Heart left ventricle (tissue), 16 donors: ENCODE measurements around the gene NNMT. TPM values are rescaled to one million over a fixed set of nuclear protein-coding genes. Genes with fewer than 3 reads are reported as not detected.
A peak's percentile ranks its signal among the peaks of the same experiment; 100 is the strongest.

ENCODE experiments used
- ATAC-seq, 4 donors: fragments of 200-7000 bp; cut with Tn5 transposase; one replicate each; pipeline ENCODE4 v1.9.1; 2020 to 2022; ENCODE audit warnings: moderate library complexity in 4 of 4, mild to moderate bottlenecking in 3 of 4, moderate number of reproducible peaks in 1 of 4
- DNase-seq, 5 donors: peaks; one replicate each; pipeline ENCODE4 v3.0.0-alpha.2; 2020
- H3K27ac ChIP-seq, 12 donors: fragments of 200-600 bp; sonication (generic) in 4 of 12; one replicate each; pipeline versions ENCODE4 v1.5.0 to v1.8.0; 2016 to 2022; ENCODE audit warnings: mild to moderate bottlenecking in 2 of 12
- H3K27me3 ChIP-seq, 9 donors: fragments of 200-600 bp; sonication (generic) in 2 of 9; one replicate each; pipeline versions ENCODE4 v1.5.1 to v1.8.0; 2016 to 2022; ENCODE audit warnings: mild to moderate bottlenecking in 3 of 9
- H3K36me3 ChIP-seq, 9 donors: fragments of 200-600 bp; sonication (generic) in 2 of 9; one replicate each; pipeline versions ENCODE4 v1.5.0 to v1.8.0; 2018 to 2022; ENCODE audit warnings: mild to moderate bottlenecking in 2 of 9
- H3K4me1 ChIP-seq, 12 donors: fragments of 200-600 bp; sonication (generic) in 4 of 12; one replicate each; pipeline versions ENCODE4 v1.5.0 to v1.8.0; 2016 to 2022; ENCODE audit warnings: mild to moderate bottlenecking in 3 of 12
- H3K4me3 ChIP-seq, 12 donors: fragments of 200-600 bp; sonication (generic) in 4 of 12; one replicate each; pipeline versions ENCODE4 v1.5.0 to v1.8.0; 2017 to 2022; ENCODE audit warnings: mild to moderate bottlenecking in 9 of 12, moderate library complexity in 4 of 12
- H3K9me3 ChIP-seq, 12 donors: fragments of 200-600 bp; sonication (generic) in 4 of 12; one replicate each; pipeline versions ENCODE4 v1.5.0 to v1.8.0; 2016 to 2022; ENCODE audit warnings: mild to moderate bottlenecking in 1 of 12
- CTCF ChIP-seq, 12 donors: fragments of 200-600 bp; sonication (generic) in 4 of 12; IDR thresholded peaks; one replicate each; pipeline versions ENCODE4 v1.5.0 to v1.8.0; 2018 to 2022; ENCODE audit warnings: antibody characterized with exemption in 12 of 12, mild to moderate bottlenecking in 5 of 12
- POLR2A ChIP-seq, 2 donors: fragments of 450-650 bp; IDR thresholded peaks; one replicate each; pipeline ENCODE4 v1.6.1; 2017; ENCODE audit warnings: antibody characterized with exemption in 2 of 2, mild to moderate bottlenecking in 2 of 2, moderate library complexity in 2 of 2
- WGBS, 4 donors: extraction: QIAGEN DNeasy Blood & Tissue Kit in 2 of 4; methylation state at CpG; one replicate each; pipeline versions ENCODE4 v1.1.5 to v1.1.7; 2013 to 2018; 5-methylcytosine and 5-hydroxymethylcytosine counted together
- intact Hi-C, 10 donors: fragments of 100-400 bp; cut with DNase I; formaldehyde crosslinking; loops; one replicate each; pipeline versions ENCODE4 v1.11.1 to v1.14.2; 2022
- polyA plus RNA-seq, 2 donors: library from polyadenylated mRNA; stranded (reverse); fragments of 200-250 nt; gene quantifications; one replicate each; pipeline ENCODE4 v1.2.3, GENCODE V29; 2013
- total RNA-seq, 9 donors: library from RNA; depleted of rRNA in 2 of 9; stranded (reverse); fragments of >200 nt in 2 of 9; fragmentation: NEBNext Ultra II Directional in 3 of 9; extraction: Animal tissue kit (Norgen Biotek cat#: 25700) in 3 of 9; gene quantifications; one replicate each; pipeline versions ENCODE4 v1.1.0 to v1.2.4, GENCODE V29; 2016 to 2023
- donor health status: ischemic (EF 13 %, LVEDD 7.1; RV severe dilation, severe dysfunction).
- donor health status: healthy with polysubstance abuse.
- donor health status: DM: no; HTN: yes; CAD: no.
- donor health status: DM: no; HTN: no; CAD: no.
- donor health status: ischemic (EF 25% LVEDD 6.9; RV normal size, moderate dysfunction).
- donor health status: ischemic (EF 25% LVEDD 5.7; RV mildly dilated, moderate dysfunction).
- donor health status: healthy.
- donor health status: DM: yes; HTN: yes; CAD: no.
- donor health status: ischemic (EF 35%, LVEDD 5.7; RV mildly dilated, moderate dysfunction).
- donor health status: nonischemic (EF 11% LVEDD 7.7; RV severe dilation, severe dysfunction).
- donor health status: DM: yes; HTN: yes; CAD: no.
- donor health status: PGD.
- donor health status: ischemic (EF 29% LVEDD 5.4; RV normal size, mild dysfunction).
- donor health status: nonischemic (EF 23%, LVEDD 6.1; RV moderate dilation, normal function).

NNMT gene
- total and polyA plus RNA-seq, 11 donors = 12.4 to 146 (median 27.9) TPM

GRCh38 chr11:114298710-114299109 lies 2.5 kb downstream of the NNMT start:
- DNase-seq (no peak), ATAC-seq (no peak)
- Histone ChIP-seq H3K36me3 (peaks cover 0 to 26% (median 4%) of the 10 kb centered on the region in 9 donors), H3K27me3 (no peaks in the 10 kb centered on the region), H3K4me1 (peaks cover 0 to 29% (median 14%) of the 10 kb centered on the region in 12 donors), H3K4me3 (peak overlapping the region in 9 of 12 donors; percentile 7 to 71 (median 57)), H3K9me3 (peaks cover 0 to 43% (median 8%) of the 10 kb centered on the region in 12 donors), H3K27ac (peak overlapping the region in 2 of 12 donors; percentile 89 to 96)
- intact Hi-C loops = loop anchor here in 2 of 10 donors (5.0 to 10.0 kb wide), 2 partner anchors 104 to 106 kb away; partner anchors contain the start of genes C11orf71 (in 2 of the 2) and RBM7 (in 2 of the 2)
- 74 to 93% (median 84%) methylated on average over 2 of the region's 2 CpGs for WGBS, 4 donors
- TF ChIP-seq POLR2A (IDR thresholded peaks at IDR 0.05) (no peak), CTCF (IDR thresholded peaks at IDR 0.05) (no peak)

GRCh38 chr11:114301088-114301487 lies 4.9 kb downstream of the NNMT start:
- ATAC-seq (no peak), DNase-seq (no peak)
- peak overlapping the region in 1 of 12 donors; percentile 9 for H3K27ac ChIP-seq
- WGBS, 4 donors = 84 to 91% (median 88%) methylated on average over 4 of the region's 4 CpGs
- H3K4me1 ChIP-seq = peaks cover 0 to 5% (median 0%) of the 10 kb centered on the region in 12 donors
- intact Hi-C loops = no loop called here
- TF ChIP-seq POLR2A (IDR thresholded peaks at IDR 0.05) (no peak), CTCF (IDR thresholded peaks at IDR 0.05) (no peak)
- H3K4me3 ChIP-seq = peak overlapping the region in 2 of 12 donors; percentile 45 to 60
- H3K27me3 ChIP-seq = no peaks in the 10 kb centered on the region
- H3K9me3 ChIP-seq = peaks cover 0 to 44% (median 8%) of the 10 kb centered on the region in 12 donors
- H3K36me3 ChIP-seq = peaks cover 0 to 26% (median 4%) of the 10 kb centered on the region in 9 donors

- TF ChIP-seq CTCF (IDR thresholded peaks at IDR 0.05) (no peak), POLR2A (IDR thresholded peaks at IDR 0.05) (no peak)
- H3K4me3 ChIP-seq = peak overlapping the region in 1 of 12 donors; percentile 60
- no peaks in the 10 kb centered on the region for H3K27me3 ChIP-seq
- peaks cover 0 to 9% (median under 1%) of the 10 kb centered on the region in 12 donors for H3K4me1 ChIP-seq
- no peak for ATAC-seq
- no peak overlapping the region for H3K27ac ChIP-seq
- peaks cover 0 to 26% (median 4%) of the 10 kb centered on the region in 9 donors for H3K36me3 ChIP-seq
- peaks cover 0 to 49% (median 8%) of the 10 kb centered on the region in 12 donors for H3K9me3 ChIP-seq
- DNase-seq = no peak
- intact Hi-C loops = no loop called here
Measured at GRCh38 chr11:114301927-114302326, 5.7 kb downstream of the NNMT start.

GRCh38 chr11:114302663-114303062 lies 6.5 kb downstream of the NNMT start:
- H3K27me3 ChIP-seq = no peaks in the 10 kb centered on the region
- H3K9me3 ChIP-seq = peaks cover 0 to 49% (median 8%) of the 10 kb centered on the region in 12 donors
- H3K27ac ChIP-seq = no peak overlapping the region
- no peak for ATAC-seq
- peaks cover 0 to 16% (median 6%) of the 10 kb centered on the region in 12 donors for H3K4me1 ChIP-seq
- H3K36me3 ChIP-seq = peaks cover 0 to 26% (median 4%) of the 10 kb centered on the region in 9 donors
- intact Hi-C loops = no loop called here
- WGBS, 4 donors = 30 to 49% (median 35%) methylated on average over 1 of the region's 1 CpG
- H3K4me3 ChIP-seq = peak overlapping the region in 1 of 12 donors; percentile 60
- DNase-seq = no peak
- TF ChIP-seq CTCF (IDR thresholded peaks at IDR 0.05) = no peak
- TF ChIP-seq POLR2A (IDR thresholded peaks at IDR 0.05) = no peak
